Measurements from ENCODE around the gene IL20RA. TPM values are rescaled to one million over a fixed set of nuclear protein-coding genes. Genes with fewer than 3 reads are reported as not detected.

The IL20RA gene
- polyA plus RNA-seq, 1 donor (not counting 4 experiments of a cell fraction or from before 2014, with no cell fraction given) = 1.5 TPM

DNA sequence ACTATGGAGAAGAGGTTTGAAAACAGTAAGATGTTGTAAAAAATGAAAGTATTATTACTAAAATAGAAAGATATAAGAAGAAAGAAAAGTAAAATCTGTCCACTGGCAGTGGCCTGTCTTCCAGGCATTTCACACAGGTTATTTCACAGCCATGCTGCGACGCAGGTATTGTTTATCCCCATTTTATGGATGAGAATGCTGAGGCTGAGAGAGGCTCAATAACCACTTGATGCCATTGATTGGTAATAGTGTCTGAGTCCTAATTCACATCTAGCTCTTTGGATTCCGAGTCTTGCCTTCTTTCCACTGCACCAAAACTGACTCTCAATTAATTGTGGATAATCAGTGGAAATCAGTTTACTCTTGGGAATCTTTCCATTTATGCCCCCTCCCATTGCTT is 37.2 kb upstream of the IL20RA start:
- no peak for FAIRE-seq

DNA sequence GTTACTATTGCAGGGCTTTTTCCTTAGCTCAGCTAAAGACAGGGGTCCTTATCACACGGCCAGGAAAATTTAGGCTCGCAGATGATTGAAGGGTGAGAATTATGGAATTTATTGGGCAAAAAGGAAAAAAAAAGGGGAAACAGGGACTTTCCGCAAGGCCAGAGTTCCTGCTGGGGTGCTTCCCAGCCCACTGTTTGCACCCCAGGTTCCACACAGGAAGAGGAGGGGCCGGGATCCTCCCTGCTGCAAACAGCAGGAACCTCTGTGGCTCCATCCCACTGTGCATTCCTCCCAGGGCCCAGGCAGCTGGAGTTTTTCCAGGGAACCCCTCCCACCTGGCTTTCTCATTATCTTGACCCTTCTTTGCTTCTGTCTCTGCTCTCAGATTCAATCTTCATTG is 35.9 kb upstream of the IL20RA start:
- H3K79me2 ChIP-seq (ENCODE audit: control insufficient read depth, insufficient read depth, low read length) = no peaks in the 10 kb centered on the region
- no peak overlapping the region for H2AFZ ChIP-seq (ENCODE audit: control insufficient read depth, low read length)
- H4K20me1 ChIP-seq (ENCODE audit: control insufficient read depth, extremely low read depth, insufficient read depth, low read length) = no peaks in the 10 kb centered on the region
- no peak overlapping the region for H3K9ac ChIP-seq (ENCODE audit: control insufficient read depth, extremely low read depth, insufficient read depth, low read length)
- no peaks in the 10 kb centered on the region for H3K9me3 ChIP-seq (ENCODE audit: control insufficient read depth, low read depth, low read length)
- H3K9me1 ChIP-seq (ENCODE audit: control insufficient read depth, extremely low read depth, insufficient read depth, low read length) = no peaks in the 10 kb centered on the region
- dilution Hi-C loops (cut with MboI; ENCODE audit: extremely low pct_ligation_motif_present, low sequenced_read_pairs) = no loop called here
- no peaks in the 10 kb centered on the region for H3K36me3 ChIP-seq (ENCODE audit: control insufficient read depth in 2 of 2, extremely low read depth in 1 of 2, insufficient read depth in 2 of 2, low read length in 2 of 2)
- no peak overlapping the region for H3K27ac ChIP-seq (ENCODE audit: control insufficient read depth, insufficient read depth, low read length)
- TF ChIP-seq, protein P1, sequence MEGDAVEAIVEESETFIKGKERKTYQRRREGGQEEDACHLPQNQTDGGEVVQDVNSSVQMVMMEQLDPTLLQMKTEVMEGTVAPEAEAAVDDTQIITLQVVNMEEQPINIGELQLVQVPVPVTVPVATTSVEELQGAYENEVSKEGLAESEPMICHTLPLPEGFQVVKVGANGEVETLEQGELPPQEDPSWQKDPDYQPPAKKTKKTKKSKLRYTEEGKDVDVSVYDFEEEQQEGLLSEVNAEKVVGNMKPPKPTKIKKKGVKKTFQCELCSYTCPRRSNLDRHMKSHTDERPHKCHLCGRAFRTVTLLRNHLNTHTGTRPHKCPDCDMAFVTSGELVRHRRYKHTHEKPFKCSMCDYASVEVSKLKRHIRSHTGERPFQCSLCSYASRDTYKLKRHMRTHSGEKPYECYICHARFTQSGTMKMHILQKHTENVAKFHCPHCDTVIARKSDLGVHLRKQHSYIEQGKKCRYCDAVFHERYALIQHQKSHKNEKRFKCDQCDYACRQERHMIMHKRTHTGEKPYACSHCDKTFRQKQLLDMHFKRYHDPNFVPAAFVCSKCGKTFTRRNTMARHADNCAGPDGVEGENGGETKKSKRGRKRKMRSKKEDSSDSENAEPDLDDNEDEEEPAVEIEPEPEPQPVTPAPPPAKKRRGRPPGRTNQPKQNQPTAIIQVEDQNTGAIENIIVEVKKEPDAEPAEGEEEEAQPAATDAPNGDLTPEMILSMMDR (optimal IDR thresholded peaks at IDR 0.05 in 1 of 3, IDR thresholded peaks at IDR 0.05 in 1 of 3, conservative IDR thresholded peaks at IDR 0.05 in 1 of 3; ENCODE audit: extremely low read depth in 1 of 3, insufficient read depth in 2 of 3, low read length in 3 of 3) = no peak
- TF ChIP-seq EZH2 (IDR thresholded peaks at IDR 0.05; ENCODE audit: low read length) = no peak
- H3K27me3 ChIP-seq (ENCODE audit: control insufficient read depth, extremely low read depth, insufficient read depth, low read length) = no peaks in the 10 kb centered on the region
- DNase-seq (ENCODE audit: low read depth, low spot score) = no peak
- no peak overlapping the region for H3K4me2 ChIP-seq (ENCODE audit: control insufficient read depth, extremely low read depth, insufficient read depth, low read depth, low read length)
- no peak for FAIRE-seq
- H3K4me1 ChIP-seq (ENCODE audit: control insufficient read depth, extremely low read depth, insufficient read depth, low read length) = no peaks in the 10 kb centered on the region
- H3K4me3 ChIP-seq (ENCODE audit: control insufficient read depth in 2 of 3, extremely low read depth in 1 of 3, insufficient read depth in 2 of 3, low read depth in 1 of 3, low read length in 3 of 3) = no peak overlapping the region

More for the DNA sequence above, 37.2 kb upstream of the IL20RA start:
- no peak overlapping the region for H3K9ac ChIP-seq (ENCODE audit: control insufficient read depth, extremely low read depth, insufficient read depth, low read length)
- no peak for DNase-seq (ENCODE audit: low read depth, low spot score)
- no peaks in the 10 kb centered on the region for H4K20me1 ChIP-seq (ENCODE audit: control insufficient read depth, extremely low read depth, insufficient read depth, low read length)
- H3K79me2 ChIP-seq (ENCODE audit: control insufficient read depth, insufficient read depth, low read length) = no peaks in the 10 kb centered on the region
- no peak for TF ChIP-seq EZH2 (IDR thresholded peaks at IDR 0.05; ENCODE audit: low read length)
- TF ChIP-seq, protein P1 (optimal IDR thresholded peaks at IDR 0.05 in 1 of 3, IDR thresholded peaks at IDR 0.05 in 1 of 3, conservative IDR thresholded peaks at IDR 0.05 in 1 of 3; ENCODE audit: extremely low read depth in 1 of 3, insufficient read depth in 2 of 3, low read length in 3 of 3) = no peak
- H3K4me1 ChIP-seq (ENCODE audit: control insufficient read depth, extremely low read depth, insufficient read depth, low read length) = no peaks in the 10 kb centered on the region
- H3K27me3 ChIP-seq (ENCODE audit: control insufficient read depth, extremely low read depth, insufficient read depth, low read length) = no peaks in the 10 kb centered on the region
- no peak overlapping the region for H3K4me3 ChIP-seq (ENCODE audit: control insufficient read depth in 2 of 3, extremely low read depth in 1 of 3, insufficient read depth in 2 of 3, low read depth in 1 of 3, low read length in 3 of 3)
- no peaks in the 10 kb centered on the region for H3K36me3 ChIP-seq (ENCODE audit: control insufficient read depth in 2 of 2, extremely low read depth in 1 of 2, insufficient read depth in 2 of 2, low read length in 2 of 2)
- H2AFZ ChIP-seq (ENCODE audit: control insufficient read depth, low read length) = no peak overlapping the region
- H3K9me1 ChIP-seq (ENCODE audit: control insufficient read depth, extremely low read depth, insufficient read depth, low read length) = no peaks in the 10 kb centered on the region
- dilution Hi-C loops (cut with MboI; ENCODE audit: extremely low pct_ligation_motif_present, low sequenced_read_pairs) = no loop called here
- no peak overlapping the region for H3K27ac ChIP-seq (ENCODE audit: control insufficient read depth, insufficient read depth, low read length)
- no peaks in the 10 kb centered on the region for H3K9me3 ChIP-seq (ENCODE audit: control insufficient read depth, low read depth, low read length)
- H3K4me2 ChIP-seq (ENCODE audit: control insufficient read depth, extremely low read depth, insufficient read depth, low read depth, low read length) = no peak overlapping the region
